ENCODE data around the gene NKD1. TPM values are rescaled to one million over a fixed set of nuclear protein-coding genes. Genes with fewer than 3 reads are reported as not detected.

The NKD1 gene, protein sequence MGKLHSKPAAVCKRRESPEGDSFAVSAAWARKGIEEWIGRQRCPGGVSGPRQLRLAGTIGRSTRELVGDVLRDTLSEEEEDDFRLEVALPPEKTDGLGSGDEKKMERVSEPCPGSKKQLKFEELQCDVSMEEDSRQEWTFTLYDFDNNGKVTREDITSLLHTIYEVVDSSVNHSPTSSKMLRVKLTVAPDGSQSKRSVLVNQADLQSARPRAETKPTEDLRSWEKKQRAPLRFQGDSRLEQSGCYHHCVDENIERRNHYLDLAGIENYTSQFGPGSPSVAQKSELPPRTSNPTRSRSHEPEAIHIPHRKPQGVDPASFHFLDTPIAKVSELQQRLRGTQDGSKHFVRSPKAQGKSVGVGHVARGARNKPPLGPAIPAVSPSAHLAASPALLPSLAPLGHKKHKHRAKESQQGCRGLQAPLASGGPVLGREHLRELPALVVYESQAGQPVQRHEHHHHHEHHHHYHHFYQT
- total RNA-seq (2014; rRNA removed; shearing (Covaris generic)) (not detected in 2 replicates), polyA plus RNA-seq (2016; fragmentation: Nextera tagmentation; extraction: Ambion mirVana) (not detected in 2 replicates)

DNA sequence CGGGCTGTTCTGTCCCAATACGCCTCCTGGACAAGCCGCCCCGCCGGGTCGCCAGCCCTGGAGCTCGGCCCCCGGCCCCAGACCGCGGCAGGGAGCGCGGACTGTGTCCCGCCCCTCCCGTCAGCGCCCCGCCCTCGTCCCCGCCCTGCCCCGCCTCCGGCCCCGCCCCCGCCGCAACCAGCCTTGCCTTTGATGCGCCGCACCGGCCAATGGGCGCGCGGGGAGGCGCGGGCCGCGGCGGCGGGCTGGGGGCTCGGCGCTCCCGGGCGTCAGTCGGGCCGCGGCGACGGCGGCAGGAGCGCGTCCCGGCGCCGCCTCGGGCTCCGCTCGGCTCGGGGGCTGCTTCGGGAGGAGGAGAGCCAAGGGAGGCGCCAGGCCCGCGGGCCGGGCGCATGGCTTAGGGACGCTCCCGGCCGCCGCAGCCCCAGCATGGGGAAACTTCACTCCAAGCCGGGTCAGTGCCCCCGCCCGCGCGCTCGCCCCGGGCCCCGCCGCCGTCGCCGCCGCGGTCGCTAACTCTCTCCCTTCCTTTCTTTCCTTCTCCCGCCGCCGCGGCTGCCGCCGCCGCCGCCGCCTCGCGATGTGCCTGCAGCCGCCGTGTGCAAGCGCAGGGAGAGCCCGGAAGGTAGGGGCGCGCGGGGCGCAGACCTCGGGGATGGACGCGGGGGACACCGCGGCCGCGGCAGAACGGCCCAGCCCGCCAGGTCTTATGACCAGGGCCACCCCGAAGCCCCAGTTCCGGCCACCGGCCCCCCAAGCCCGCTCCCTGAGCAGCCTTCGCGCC, at the start of gene NKD1:
Gene NKD1, plus strand, starts transcription at position 272 of the 784 bp plus-strand sequence. Its CDS starts 158 bp downstream, at position 430.
- 0 to 1% methylated on average over 9 to 87 of the region's 113 CpGs for WGBS, 2 experiments (ENCODE audit: low coverage in 1 of 2, low lambda C conversion rate in 2 of 2, missing lambda C conversion rate in 2 of 2)

DNA sequence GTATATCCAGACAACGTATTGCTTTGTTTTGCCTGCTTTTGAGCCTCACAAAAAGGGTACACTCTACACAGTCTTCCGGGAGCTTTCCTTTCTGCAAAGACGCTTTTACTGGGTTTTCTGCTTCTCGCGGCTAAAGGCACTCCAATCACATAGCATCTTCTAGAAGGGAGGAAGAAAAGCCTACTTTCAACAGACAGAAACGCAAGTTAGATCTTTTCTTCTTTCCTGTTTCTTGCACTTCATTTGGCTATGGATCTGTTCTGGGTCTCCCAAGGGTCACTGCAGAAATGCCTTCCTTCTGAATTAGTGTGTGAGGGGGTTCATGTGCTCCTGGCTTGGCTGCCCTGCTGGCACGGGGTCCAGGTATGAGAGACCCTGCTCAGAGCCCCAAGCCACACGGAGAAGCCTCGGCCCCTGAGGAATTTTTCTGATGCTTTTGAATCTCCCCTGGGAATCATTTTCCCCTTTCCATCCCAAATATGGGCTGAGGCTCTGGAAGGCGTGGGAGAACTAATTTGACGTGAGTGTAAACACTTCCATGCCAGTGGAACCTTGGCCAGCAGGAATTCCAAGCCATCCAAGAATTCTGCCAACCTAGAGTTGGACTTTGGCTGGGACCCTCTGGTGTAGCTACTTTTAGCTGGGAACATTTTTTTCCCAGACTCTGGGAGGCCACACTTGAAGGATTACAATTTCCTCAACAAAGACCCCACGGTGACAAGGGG, 49.6 kb upstream of the NKD1 start:
- in situ Hi-C loops (cut with MboI): no loop called here
- Histone ChIP-seq H3K27ac (no peak overlapping the region), H3K27me3 (replicated peaks; ENCODE audit: insufficient read depth) (no peaks in the 10 kb centered on the region), H3K4me2 (ENCODE audit: unreplicated experiment) (no peak overlapping the region), H3K9me3 (ENCODE audit: low read depth) (no peaks in the 10 kb centered on the region), H3K9me2 (ENCODE audit: insufficient read depth) (no peaks in the 10 kb centered on the region), H3K79me2 (ENCODE audit: insufficient read depth) (no peaks in the 10 kb centered on the region), H3K4me3 (no peak overlapping the region), H3K4me1 (ENCODE audit: insufficient read depth) (peaks cover 22% of the 10 kb centered on the region; the same call in 1 of the 2 replicates), H3K36me3 (ENCODE audit: low read depth) (no peaks in the 10 kb centered on the region), H3F3A (ENCODE audit: insufficient read depth) (no peaks in the 10 kb centered on the region), H2AFZ (no peak overlapping the region), H4K20me1 (ENCODE audit: insufficient read depth) (no peaks in the 10 kb centered on the region), H3K9ac (no peak overlapping the region)
- DNase-seq: peak; percentile 22
- WGBS, 2 experiments (ENCODE audit: low coverage in 1 of 2, low lambda C conversion rate in 2 of 2, missing lambda C conversion rate in 2 of 2): 10 to 13% methylated on average over 12 of the region's 12 CpGs
- TF ChIP-seq EZH2phosphoT487 (IDR thresholded peaks at IDR 0.05; ENCODE audit: insufficient read depth, low read depth) (no peak), EZH2 (IDR thresholded peaks at IDR 0.05; ENCODE audit: insufficient read depth, poor library complexity, severe bottlenecking) (no peak)

More for the DNA sequence above, at the start of gene NKD1:
- Histone ChIP-seq H3K9me3 (ENCODE audit: low read depth) (no peaks in the 10 kb centered on the region), H3K27me3 (replicated peaks; ENCODE audit: insufficient read depth) (peaks cover 82% of the 10 kb centered on the region), H4K20me1 (ENCODE audit: insufficient read depth) (no peaks in the 10 kb centered on the region), H2AFZ (peak within 1 kb of the TSS; percentile 69), H3K4me2 (ENCODE audit: unreplicated experiment) (peak within 1 kb of the TSS; percentile 69), H3K9me2 (ENCODE audit: insufficient read depth) (no peaks in the 10 kb centered on the region), H3K27ac (no peak within 1 kb of the TSS), H3K36me3 (ENCODE audit: low read depth) (no peaks in the 10 kb centered on the region), H3K4me3 (peak within 1 kb of the TSS; percentile 66), H3K9ac (no peak within 1 kb of the TSS), H3F3A (ENCODE audit: insufficient read depth) (no peaks in the 10 kb centered on the region), H3K4me1 (ENCODE audit: insufficient read depth) (no peaks in the 10 kb centered on the region), H3K79me2 (ENCODE audit: insufficient read depth) (no peaks in the 10 kb centered on the region)
- DNase-seq: peak; percentile 75
- in situ Hi-C loops (cut with MboI): no loop called here
- TF ChIP-seq EZH2phosphoT487 (IDR thresholded peaks at IDR 0.05; ENCODE audit: insufficient read depth, low read depth) (0 out of 2 replicates have a peak, but pooled peaks have one; percentile 47), EZH2 (IDR thresholded peaks at IDR 0.05; ENCODE audit: insufficient read depth, poor library complexity, severe bottlenecking) (no peak)

DNA sequence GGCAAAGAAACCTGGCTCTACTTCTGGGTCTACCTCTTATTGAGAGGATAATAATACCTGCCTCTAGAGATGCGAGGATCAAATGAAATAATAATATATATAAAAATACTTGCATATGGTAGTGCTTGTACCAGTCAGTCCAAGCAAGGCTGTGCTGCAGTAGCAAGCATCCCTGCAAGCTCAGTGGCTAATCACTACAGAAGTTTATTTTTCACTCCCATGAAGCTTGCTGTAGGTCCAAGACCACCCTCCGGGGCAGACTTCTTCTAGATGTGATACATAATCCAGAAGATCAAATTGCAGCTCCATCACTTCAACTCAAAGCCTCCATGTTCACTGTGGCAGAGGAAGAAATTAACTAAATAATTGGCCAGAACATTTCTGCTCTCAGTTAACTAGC, 48.9 kb upstream of the NKD1 start:
- Histone ChIP-seq H3K27ac (no peak overlapping the region), H2AFZ (no peak overlapping the region), H3K4me2 (ENCODE audit: unreplicated experiment) (no peak overlapping the region), H3K36me3 (ENCODE audit: low read depth) (no peaks in the 10 kb centered on the region), H3K9me3 (ENCODE audit: low read depth) (no peaks in the 10 kb centered on the region), H3K9me2 (ENCODE audit: insufficient read depth) (no peaks in the 10 kb centered on the region), H3K79me2 (ENCODE audit: insufficient read depth) (no peaks in the 10 kb centered on the region), H3K4me1 (ENCODE audit: insufficient read depth) (peaks cover 22% of the 10 kb centered on the region; the same call in 1 of the 2 replicates), H3K4me3 (no peak overlapping the region), H4K20me1 (ENCODE audit: insufficient read depth) (no peaks in the 10 kb centered on the region), H3K9ac (no peak overlapping the region), H3K27me3 (replicated peaks; ENCODE audit: insufficient read depth) (no peaks in the 10 kb centered on the region), H3F3A (ENCODE audit: insufficient read depth) (no peaks in the 10 kb centered on the region)
- in situ Hi-C loops (cut with MboI): no loop called here
- no peak for DNase-seq
- WGBS, 2 experiments (ENCODE audit: low coverage in 1 of 2, low lambda C conversion rate in 2 of 2, missing lambda C conversion rate in 2 of 2): 83 to 91% methylated on average over 2 of the region's 2 CpGs
- no peak for TF ChIP-seq EZH2 (IDR thresholded peaks at IDR 0.05; ENCODE audit: insufficient read depth, poor library complexity, severe bottlenecking)
- no peak for TF ChIP-seq EZH2phosphoT487 (IDR thresholded peaks at IDR 0.05; ENCODE audit: insufficient read depth, low read depth)

Data from GM23248 (cell line).